Activated naive CD4-positive, alpha-beta T cell treated with anti-CD3 and anti-CD28 coated beads for 36 hours (primary cell): ENCODE measurements around the gene RASL11B. TPM values are rescaled to one million over a fixed set of nuclear protein-coding genes. Genes with fewer than 3 reads are reported as not detected.

Source experiments
- CTCF ChIA-PET: fragments of 350-600 bp; sonication (Branson Sonifier 250); formaldehyde crosslinking; loops from one replicate; lab custom pipeline; 2021; ENCODE audit warnings: antibody characterized with exemption; lab: Charles Lee
- DNase-seq: peaks from one replicate; pipeline ENCODE4 v3.0.0-alpha.2; 2020
- H3K27ac Mint-ChIP-seq: one replicate; pipeline ENCODE4 v1.8.0; 2021; ENCODE audit warnings: mild to moderate bottlenecking, mixed read lengths
- H3K27me3 Mint-ChIP-seq: one replicate; pipeline ENCODE4 v1.8.0; 2021; ENCODE audit warnings: low read depth, mixed read lengths
- H3K36me3 Mint-ChIP-seq: one replicate; pipeline ENCODE4 v1.8.0; 2021; ENCODE audit warnings: low read depth, mixed read lengths
- H3K4me1 Mint-ChIP-seq: one replicate; pipeline ENCODE4 v1.8.0; 2021; ENCODE audit warnings: low read depth, mixed read lengths
- H3K4me3 Mint-ChIP-seq: one replicate; pipeline ENCODE4 v1.8.0; 2021; ENCODE audit warnings: mild to moderate bottlenecking, moderate library complexity, mixed read lengths
- H3K9me3 Mint-ChIP-seq: one replicate; pipeline ENCODE4 v1.8.0; 2021; ENCODE audit warnings: mixed read lengths
- intact Hi-C: fragments of 100-400 bp; cut with micrococcal nuclease; formaldehyde crosslinking; loops from one replicate; pipeline ENCODE4 v1.15.1; 2023
- total RNA-seq, 2 experiments: library from RNA; stranded (reverse); gene quantifications; one replicate each; pipeline ENCODE4 v1.2.3, GENCODE V29; 2021

Gene RASL11B
- total RNA-seq, 2 experiments from 2014 or later = 0.24 TPM; not detected in 1

DNA sequence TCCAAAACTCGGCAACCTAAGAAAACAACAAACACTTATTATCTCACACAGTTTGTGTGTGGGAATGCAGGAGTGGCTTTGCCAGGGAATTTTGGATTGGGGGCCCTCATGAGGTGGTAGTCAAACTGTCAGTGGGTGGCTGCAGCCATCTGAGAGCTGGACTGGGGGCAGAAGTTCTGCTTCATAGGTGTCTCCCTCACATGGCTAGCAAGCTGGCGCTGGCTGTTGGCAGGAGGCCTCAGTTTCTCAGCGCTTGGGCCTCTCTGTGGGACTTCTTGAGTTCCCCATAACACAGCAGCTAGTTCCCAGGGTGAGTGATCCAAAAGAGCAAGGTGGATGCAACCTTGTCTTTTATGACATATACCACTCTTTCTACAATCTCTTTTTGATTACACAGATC, 26.0 kb upstream of the RASL11B start:
- no peak overlapping the region for H3K27ac Mint-ChIP-seq
- no peak for DNase-seq
- H3K4me1 Mint-ChIP-seq = no peaks in the 10 kb centered on the region
- H3K36me3 Mint-ChIP-seq = no peaks in the 10 kb centered on the region
- CTCF ChIA-PET = no interaction called here
- intact Hi-C loops = no loop called here
- no peak overlapping the region for H3K4me3 Mint-ChIP-seq
- H3K27me3 Mint-ChIP-seq = peaks cover 3% of the 10 kb centered on the region
- H3K9me3 Mint-ChIP-seq = no peaks in the 10 kb centered on the region

DNA sequence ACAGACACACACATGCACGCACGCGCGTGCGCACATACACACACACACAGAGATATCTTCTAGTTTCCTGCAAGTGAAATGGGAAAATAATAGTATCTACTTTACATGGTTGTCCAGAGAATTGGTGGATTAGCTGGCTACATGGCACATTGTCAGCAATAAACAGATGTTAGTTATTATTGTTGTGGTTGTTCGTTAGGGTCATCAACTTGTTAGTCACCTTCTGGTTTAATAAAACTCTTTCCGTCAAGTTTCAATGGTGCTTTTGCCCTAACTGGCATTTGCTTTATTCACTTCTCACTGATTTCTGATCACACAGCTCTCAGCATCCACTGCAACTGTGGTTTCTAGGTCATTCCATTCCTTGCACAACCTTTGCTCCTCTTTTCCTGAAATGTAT, 25.4 kb upstream of the RASL11B start:
- CTCF ChIA-PET = interaction anchor here (1.0 to 1.6 kb wide), 2 partner anchors 14 to 178 kb away, joined by 3 to 4 read pairs; no protein-coding TSS in a partner anchor
- intact Hi-C loops = no loop called here
- Mint-ChIP-seq H3K9me3 (no peaks in the 10 kb centered on the region), H3K36me3 (no peaks in the 10 kb centered on the region), H3K4me1 (no peaks in the 10 kb centered on the region), H3K27ac (no peak overlapping the region), H3K27me3 (peaks cover 3% of the 10 kb centered on the region), H3K4me3 (no peak overlapping the region)
- DNase-seq = no peak

DNA sequence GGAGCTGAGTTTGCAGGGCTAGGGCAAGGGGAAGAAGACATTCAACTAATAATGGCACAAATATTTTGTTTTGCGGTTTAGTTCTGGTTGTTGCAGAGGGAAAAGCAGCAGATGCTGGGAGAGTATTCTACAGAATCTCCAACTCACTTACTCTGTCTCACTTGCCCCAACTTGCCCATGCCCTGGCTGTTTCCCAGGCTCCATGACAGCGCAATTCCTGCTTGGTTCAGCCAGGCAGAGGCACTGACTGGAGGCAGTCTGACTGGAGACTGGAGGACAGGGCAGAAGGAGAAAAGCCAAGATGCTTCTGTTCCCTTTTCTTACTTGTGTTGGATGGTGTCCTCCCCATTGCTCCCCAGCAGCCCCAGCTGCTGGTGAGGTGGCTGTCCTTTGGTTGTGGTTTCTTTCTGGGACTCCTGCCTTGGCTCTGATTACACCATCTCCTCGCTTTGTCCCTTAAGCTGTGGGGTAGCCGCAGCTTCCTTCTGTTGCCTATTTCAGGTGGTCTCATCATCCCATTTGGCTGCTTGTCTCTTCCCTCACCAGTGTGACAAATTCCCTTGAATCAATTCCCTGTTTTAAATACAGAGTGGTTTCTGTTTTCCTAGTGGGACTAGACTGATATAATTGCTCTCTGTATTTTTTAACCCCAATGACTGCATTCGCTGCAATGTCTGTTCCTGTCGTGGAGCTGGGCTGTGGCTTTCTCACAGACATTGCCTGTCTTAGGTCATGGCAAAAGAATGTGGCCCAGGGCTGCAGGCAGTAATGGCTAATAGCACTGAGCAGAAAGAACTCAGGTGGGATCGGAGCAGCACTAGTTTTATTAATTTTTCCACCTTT, 24.2 kb upstream of the RASL11B start:
- Mint-ChIP-seq H3K27me3 (peaks cover 3% of the 10 kb centered on the region), H3K9me3 (no peaks in the 10 kb centered on the region), H3K36me3 (no peaks in the 10 kb centered on the region), H3K4me3 (no peak overlapping the region), H3K4me1 (no peaks in the 10 kb centered on the region), H3K27ac (no peak overlapping the region)
- no peak for DNase-seq
- intact Hi-C loops = no loop called here
- CTCF ChIA-PET = interaction anchor here (1.0 to 1.6 kb wide), 2 partner anchors 15 to 177 kb away, joined by 3 to 4 read pairs; no protein-coding TSS in a partner anchor

DNA sequence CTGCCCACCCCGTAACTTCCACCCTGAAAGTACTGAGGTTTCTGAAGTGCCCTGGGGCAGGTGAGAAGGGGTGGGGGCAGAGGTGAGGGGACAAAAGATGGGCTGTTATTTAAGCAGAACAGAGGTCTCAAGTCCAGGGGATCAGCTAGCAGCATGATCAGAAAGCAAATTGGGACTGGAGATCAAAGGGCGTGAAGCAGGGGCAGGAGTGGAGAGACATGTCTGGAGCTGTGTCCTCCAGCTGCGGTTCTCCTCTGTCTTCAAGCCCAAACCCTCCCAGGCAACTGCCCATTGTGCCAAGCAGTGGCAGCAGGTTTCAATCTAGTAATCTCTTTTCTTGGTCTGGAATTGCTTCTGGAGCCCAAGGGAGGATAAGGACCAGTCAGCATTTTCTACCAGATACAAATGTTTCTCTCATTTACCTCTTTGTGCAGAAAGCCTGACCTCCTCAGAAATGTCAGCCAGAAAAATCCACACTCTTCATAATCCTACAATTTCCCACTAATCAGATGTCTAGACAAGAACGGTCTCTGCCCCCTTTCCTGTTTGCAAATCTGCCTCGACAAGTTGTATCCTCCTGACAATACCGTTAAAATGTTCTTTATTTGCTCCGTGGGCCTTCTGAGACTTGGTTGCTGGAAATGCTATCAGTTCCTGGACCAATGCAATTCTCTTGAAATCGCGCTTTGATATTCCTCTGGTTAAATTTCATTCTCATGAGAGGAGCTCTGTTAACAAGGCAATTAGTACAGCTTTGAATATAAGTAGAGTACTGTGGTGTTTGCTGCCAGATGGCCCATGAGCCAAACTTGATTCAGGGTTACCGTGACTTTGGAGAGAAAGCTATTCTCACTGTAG, 23.2 kb upstream of the RASL11B start:
- no peak for DNase-seq
- intact Hi-C loops = no loop called here
- H3K4me1 Mint-ChIP-seq = peaks cover 2% of the 10 kb centered on the region
- H3K36me3 Mint-ChIP-seq = no peaks in the 10 kb centered on the region
- H3K4me3 Mint-ChIP-seq = no peak overlapping the region
- H3K27ac Mint-ChIP-seq = no peak overlapping the region
- CTCF ChIA-PET = no interaction called here
- H3K27me3 Mint-ChIP-seq = peaks cover 3% of the 10 kb centered on the region
- H3K9me3 Mint-ChIP-seq = no peaks in the 10 kb centered on the region

DNA sequence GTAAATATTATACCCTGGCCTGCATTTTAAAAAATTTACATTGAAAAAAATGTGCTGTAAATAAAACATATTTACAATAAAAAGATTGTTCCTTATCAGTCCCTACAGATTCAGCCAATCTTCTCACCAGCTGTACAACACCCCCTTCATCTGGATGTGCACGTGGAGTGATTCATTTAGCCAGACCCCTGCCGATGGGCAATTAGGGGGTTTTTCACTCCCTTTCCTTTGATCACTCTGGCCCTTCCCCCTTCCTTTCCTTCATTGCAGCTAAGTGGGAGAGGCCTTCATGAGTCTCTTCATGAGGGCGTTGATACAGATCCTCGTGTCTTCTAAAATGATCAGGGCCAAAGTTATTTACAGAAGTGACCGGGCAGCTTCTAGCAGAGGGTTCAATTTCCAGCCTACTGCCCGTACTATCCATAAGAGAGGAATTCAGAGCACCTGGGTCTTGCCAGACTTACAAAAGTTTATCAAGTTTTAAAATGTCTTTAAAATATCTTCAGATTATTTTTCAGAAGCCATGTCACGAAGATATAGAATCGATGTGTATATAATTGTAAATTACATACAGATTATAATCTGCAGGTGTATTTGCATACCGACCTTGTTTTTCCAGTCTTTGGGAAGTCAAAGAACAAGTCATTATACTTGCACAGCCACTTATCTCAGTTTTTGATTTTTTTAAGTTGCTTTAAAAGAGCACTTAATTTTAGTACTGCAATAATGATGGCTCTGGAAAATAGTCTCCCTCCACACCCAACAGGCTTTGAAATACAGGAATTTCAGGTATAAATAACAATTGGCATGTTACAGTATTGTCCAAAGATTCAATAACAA, 21.4 kb upstream of the RASL11B start:
- Mint-ChIP-seq H3K4me3 (no peak overlapping the region), H3K27ac (no peak overlapping the region), H3K36me3 (no peaks in the 10 kb centered on the region), H3K9me3 (no peaks in the 10 kb centered on the region), H3K27me3 (peaks cover 3% of the 10 kb centered on the region), H3K4me1 (peaks cover 5% of the 10 kb centered on the region)
- no peak for DNase-seq
- intact Hi-C loops = no loop called here
- CTCF ChIA-PET = no interaction called here

DNA sequence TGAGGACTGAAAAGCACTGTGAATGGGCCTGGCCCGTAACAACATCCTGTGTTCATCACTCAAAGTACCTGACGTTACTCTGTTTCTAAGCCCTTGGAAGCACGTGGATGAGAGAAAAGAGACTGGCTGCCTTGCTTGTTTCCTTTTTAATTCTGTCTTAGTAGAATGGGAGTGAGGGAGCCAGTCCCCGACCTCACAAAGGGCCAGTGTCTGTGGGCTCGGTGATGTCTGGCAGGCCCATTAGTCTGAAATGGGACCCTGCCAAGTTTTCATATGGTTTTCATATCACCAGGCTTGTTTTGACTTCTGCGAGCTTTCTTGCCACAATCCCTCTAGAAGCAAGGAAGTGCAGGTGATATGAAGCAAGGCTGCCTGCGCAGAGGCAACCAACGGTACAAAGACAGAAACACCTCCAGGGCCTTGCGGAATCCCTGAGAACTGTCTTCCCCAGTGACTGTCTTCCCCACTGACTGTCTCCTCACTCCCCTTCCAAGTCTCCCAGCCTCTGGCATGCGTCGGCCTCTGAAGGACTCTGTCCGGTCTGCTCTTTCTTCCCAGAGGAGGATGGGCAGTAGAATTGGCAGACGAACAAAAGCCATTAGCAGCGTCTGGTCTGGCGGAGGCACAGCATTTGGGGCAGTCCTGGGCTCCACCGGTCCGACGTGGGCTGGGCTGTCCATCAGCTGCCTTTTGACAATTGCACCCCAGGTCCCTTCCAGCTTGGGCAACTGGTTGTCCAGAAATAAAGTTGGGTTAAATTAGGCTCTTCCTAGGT, 20.2 kb upstream of the RASL11B start:
- intact Hi-C loops = no loop called here
- CTCF ChIA-PET = no interaction called here
- Mint-ChIP-seq H3K27me3 (peaks cover 3% of the 10 kb centered on the region), H3K4me1 (peaks cover 5% of the 10 kb centered on the region), H3K36me3 (no peaks in the 10 kb centered on the region), H3K27ac (no peak overlapping the region), H3K4me3 (no peak overlapping the region), H3K9me3 (no peaks in the 10 kb centered on the region)
- DNase-seq = no peak

DNA sequence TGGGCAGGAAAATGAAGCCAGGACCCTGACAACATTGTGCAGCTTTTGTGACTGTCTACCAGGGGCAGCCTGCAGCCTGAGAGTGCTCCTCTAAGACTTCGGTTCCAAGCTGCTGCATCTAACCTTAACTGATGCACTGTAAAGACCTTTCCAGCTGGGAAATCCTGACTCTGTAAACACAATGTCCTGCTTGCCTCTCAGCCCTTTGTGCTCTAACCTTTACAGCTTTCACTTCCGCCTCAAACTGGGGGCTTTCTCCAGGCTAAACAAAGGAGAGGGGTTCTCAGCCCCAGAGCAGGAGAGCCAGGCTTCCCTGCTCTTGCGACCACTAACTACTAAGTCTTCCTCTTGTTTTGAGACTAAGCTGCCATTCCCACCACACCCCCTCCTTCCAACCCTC, 19.3 kb upstream of the RASL11B start:
- H3K27ac Mint-ChIP-seq = no peak overlapping the region
- no peak for DNase-seq
- H3K4me3 Mint-ChIP-seq = no peak overlapping the region
- H3K36me3 Mint-ChIP-seq = no peaks in the 10 kb centered on the region
- no peaks in the 10 kb centered on the region for H3K9me3 Mint-ChIP-seq
- CTCF ChIA-PET = no interaction called here
- H3K4me1 Mint-ChIP-seq = peaks cover 5% of the 10 kb centered on the region
- intact Hi-C loops = no loop called here
- no peaks in the 10 kb centered on the region for H3K27me3 Mint-ChIP-seq

DNA sequence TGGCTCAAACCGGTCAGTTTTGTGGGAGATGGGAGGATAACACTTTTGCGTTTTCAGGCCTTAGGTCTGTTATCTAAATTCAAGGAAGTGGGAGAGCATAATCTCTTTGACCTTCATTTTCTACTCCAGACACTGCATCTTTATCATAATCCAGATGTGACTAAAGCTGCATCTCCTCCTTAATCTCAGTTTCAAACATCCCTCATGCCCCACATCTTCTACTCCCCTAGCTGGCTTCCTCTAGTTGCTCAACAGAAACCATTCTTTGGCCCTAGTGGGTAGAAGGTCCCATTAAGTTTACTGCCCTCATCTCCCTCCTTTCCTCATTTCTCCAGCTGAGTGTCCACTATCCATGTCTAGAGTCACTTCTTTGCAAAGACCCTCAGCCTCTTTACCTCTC, 18.8 kb upstream of the RASL11B start:
- H3K36me3 Mint-ChIP-seq = no peaks in the 10 kb centered on the region
- no peak overlapping the region for H3K27ac Mint-ChIP-seq
- H3K4me1 Mint-ChIP-seq = peaks cover 5% of the 10 kb centered on the region
- intact Hi-C loops = no loop called here
- no peaks in the 10 kb centered on the region for H3K9me3 Mint-ChIP-seq
- no peaks in the 10 kb centered on the region for H3K27me3 Mint-ChIP-seq
- no peak for DNase-seq
- no peak overlapping the region for H3K4me3 Mint-ChIP-seq
- CTCF ChIA-PET = no interaction called here

DNA sequence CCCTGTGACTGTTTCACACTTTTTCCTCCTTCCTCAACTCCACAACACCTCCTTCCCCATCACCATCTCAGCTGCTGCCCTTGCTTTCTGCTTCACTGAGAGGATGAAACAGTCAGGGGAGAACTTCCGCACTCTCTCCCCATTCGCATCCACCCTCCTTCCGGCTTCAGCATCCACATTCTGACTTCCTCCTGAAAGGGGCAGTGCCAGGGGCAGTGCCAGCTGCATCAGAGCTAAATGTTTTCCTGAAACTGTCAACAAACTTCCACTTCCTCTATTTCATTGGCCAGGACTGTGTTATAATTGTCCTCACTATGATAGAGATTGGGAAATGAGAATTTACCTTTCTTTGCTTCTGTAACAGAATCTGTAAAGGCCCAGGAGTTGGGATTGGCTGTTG, 18.2 kb upstream of the RASL11B start:
- H3K27me3 Mint-ChIP-seq = no peaks in the 10 kb centered on the region
- no peak overlapping the region for H3K27ac Mint-ChIP-seq
- H3K9me3 Mint-ChIP-seq = no peaks in the 10 kb centered on the region
- H3K4me3 Mint-ChIP-seq = no peak overlapping the region
- peaks cover 5% of the 10 kb centered on the region for H3K4me1 Mint-ChIP-seq
- intact Hi-C loops = no loop called here
- H3K36me3 Mint-ChIP-seq = no peaks in the 10 kb centered on the region
- no peak for DNase-seq
- CTCF ChIA-PET = interaction anchor here (0.6 kb wide), 1 partner anchor 172 kb away, joined by 3 read pairs; no protein-coding TSS in a partner anchor

DNA sequence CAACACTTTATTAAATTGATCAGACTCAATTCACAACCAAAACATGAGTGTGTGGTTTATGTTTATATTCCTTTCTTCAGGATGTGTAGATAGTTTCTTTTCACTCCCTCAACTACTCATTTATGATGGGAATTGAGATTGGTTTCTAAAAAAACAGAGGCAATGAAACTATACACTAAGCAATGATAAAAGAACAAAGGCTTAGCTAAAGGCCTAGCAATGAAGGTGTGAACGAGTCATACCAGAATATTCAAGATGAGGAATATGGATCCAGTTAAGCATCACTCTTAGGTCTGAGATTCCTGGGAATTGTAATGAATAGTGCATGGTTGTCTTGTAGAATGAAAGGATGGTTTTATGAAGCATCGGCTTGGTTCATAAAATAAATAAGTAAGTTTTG, 17.5 kb upstream of the RASL11B start:
- CTCF ChIA-PET = interaction anchor here (0.6 kb wide), 1 partner anchor 171 kb away, joined by 3 read pairs; no protein-coding TSS in a partner anchor
- Mint-ChIP-seq H3K4me3 (no peak overlapping the region), H3K4me1 (peaks cover 5% of the 10 kb centered on the region), H3K9me3 (no peaks in the 10 kb centered on the region), H3K36me3 (no peaks in the 10 kb centered on the region), H3K27ac (no peak overlapping the region), H3K27me3 (no peaks in the 10 kb centered on the region)
- no peak for DNase-seq
- intact Hi-C loops = no loop called here

DNA sequence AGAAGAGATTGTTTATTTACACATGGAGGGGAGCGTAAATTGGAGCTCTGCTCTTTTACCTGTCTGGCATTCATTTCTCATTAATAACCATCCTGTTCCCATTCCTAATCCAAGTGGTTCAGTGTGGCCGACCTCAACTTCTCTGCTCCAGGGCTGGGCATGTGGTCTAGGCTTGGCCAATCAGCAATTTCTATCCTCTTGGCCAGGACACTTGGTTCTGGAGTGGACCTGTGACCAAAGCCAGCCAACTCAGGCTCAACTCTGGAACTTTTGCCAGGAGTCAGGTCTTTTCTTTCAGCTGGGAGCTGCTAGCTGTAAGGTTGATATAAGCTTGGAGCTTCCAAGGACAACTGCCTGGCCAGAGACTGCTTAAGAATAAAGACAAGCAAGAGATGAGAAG, 15.6 kb upstream of the RASL11B start:
- Mint-ChIP-seq H3K9me3 (no peaks in the 10 kb centered on the region), H3K36me3 (no peaks in the 10 kb centered on the region), H3K27me3 (no peaks in the 10 kb centered on the region), H3K4me1 (peaks cover 5% of the 10 kb centered on the region), H3K4me3 (no peak overlapping the region), H3K27ac (no peak overlapping the region)
- DNase-seq = no peak
- intact Hi-C loops = no loop called here
- CTCF ChIA-PET = no interaction called here
